ENCODE measurements around the gene ANO4.

ANO4 gene

GRCh38 chr12:101038289-101038871 is 243.8 kb downstream of the ANO4 start:
- Histone ChIP-seq H3K4me3 (no peak overlapping the region), H3K9me3 (ENCODE audit: low read depth, low read length) (no peaks in the 10 kb centered on the region), H3K36me3 (ENCODE audit: insufficient read depth, low read length) (no peaks in the 10 kb centered on the region), H3K27ac (no peak overlapping the region), H3K9ac (ENCODE audit: insufficient read length) (no peak overlapping the region)
- DNase-seq (ENCODE audit: low read depth, low spot score) = no peak
- TF ChIP-seq EZH2 (IDR thresholded peaks at IDR 0.05) (no peak), POLR2AphosphoS5 (IDR thresholded peaks at IDR 0.05; ENCODE audit: borderline replicate concordance, low read depth, low read length) (no peak), FOXP2 (optimal IDR thresholded peaks at IDR 0.05; ENCODE audit: control extremely low read depth, extremely low read length, insufficient read depth) (no peak)

DNA sequence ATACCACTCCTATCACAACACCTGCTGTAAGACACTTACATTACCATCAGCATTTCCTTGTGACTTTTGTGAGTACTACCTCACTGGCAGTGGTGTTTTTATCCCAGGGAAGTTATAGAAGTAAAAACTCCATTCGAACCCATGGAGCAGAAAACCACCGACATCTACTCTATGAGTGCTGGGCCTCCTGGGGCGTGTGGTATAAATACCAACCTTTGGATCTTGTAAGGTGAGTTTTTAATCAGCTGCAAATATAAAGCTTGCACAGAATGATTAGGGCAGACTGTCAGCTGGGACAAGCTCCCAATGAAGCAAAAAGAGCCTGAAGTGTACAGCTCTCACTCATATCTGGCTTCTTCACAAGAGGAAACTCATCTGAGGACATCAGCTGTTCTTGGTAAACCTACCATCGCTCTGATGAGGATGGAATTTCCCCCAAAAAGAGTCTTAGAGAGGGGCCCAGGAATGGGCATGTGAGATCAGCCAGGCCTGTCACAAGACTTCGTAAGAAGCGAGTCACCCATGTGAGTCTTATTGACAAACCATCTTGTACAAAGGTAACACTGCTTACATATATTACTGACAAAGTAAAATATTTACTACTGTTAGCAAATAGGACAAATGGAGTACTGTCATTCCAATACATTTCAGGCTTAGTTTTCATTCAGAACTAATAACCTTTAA is 245.4 kb downstream of the ANO4 start:
- no peak for DNase-seq (ENCODE audit: low read depth, low spot score)
- TF ChIP-seq EZH2 (IDR thresholded peaks at IDR 0.05) (no peak), POLR2AphosphoS5 (IDR thresholded peaks at IDR 0.05; ENCODE audit: borderline replicate concordance, low read depth, low read length) (no peak), FOXP2 (optimal IDR thresholded peaks at IDR 0.05; ENCODE audit: control extremely low read depth, extremely low read length, insufficient read depth) (no peak)
- no peaks in the 10 kb centered on the region for H3K36me3 ChIP-seq (ENCODE audit: insufficient read depth, low read length)
- no peak overlapping the region for H3K4me3 ChIP-seq
- no peaks in the 10 kb centered on the region for H3K9me3 ChIP-seq (ENCODE audit: low read depth, low read length)
- H3K27ac ChIP-seq = no peak overlapping the region
- no peak overlapping the region for H3K9ac ChIP-seq (ENCODE audit: insufficient read length)

- Histone ChIP-seq H3K36me3 (ENCODE audit: insufficient read depth, low read length) (no peaks in the 10 kb centered on the region), H3K27ac (no peak overlapping the region), H3K9ac (ENCODE audit: insufficient read length) (no peak overlapping the region), H3K4me3 (no peak overlapping the region), H3K9me3 (ENCODE audit: low read depth, low read length) (no peaks in the 10 kb centered on the region)
- TF ChIP-seq FOXP2 (optimal IDR thresholded peaks at IDR 0.05; ENCODE audit: control extremely low read depth, extremely low read length, insufficient read depth) (no peak), EZH2 (IDR thresholded peaks at IDR 0.05) (no peak), POLR2AphosphoS5 (IDR thresholded peaks at IDR 0.05; ENCODE audit: borderline replicate concordance, low read depth, low read length) (no peak)
- DNase-seq (ENCODE audit: low read depth, low spot score) = no peak
These were observed 246.4 kb downstream of the ANO4 start for GRCh38 chr12:101040936-101041335.

- Histone ChIP-seq H3K27ac (no peak overlapping the region), H3K4me3 (no peak overlapping the region), H3K9me3 (ENCODE audit: low read depth, low read length) (no peaks in the 10 kb centered on the region), H3K9ac (ENCODE audit: insufficient read length) (no peak overlapping the region), H3K36me3 (ENCODE audit: insufficient read depth, low read length) (no peaks in the 10 kb centered on the region)
- TF ChIP-seq EZH2 (IDR thresholded peaks at IDR 0.05) = no peak
- no peak for TF ChIP-seq FOXP2 (optimal IDR thresholded peaks at IDR 0.05; ENCODE audit: control extremely low read depth, extremely low read length, insufficient read depth)
- TF ChIP-seq POLR2AphosphoS5 (IDR thresholded peaks at IDR 0.05; ENCODE audit: borderline replicate concordance, low read depth, low read length) = no peak
- DNase-seq (ENCODE audit: low read depth, low spot score) = no peak
These were observed 247.6 kb downstream of the ANO4 start for GRCh38 chr12:101042211-101042610.

GRCh38 chr12:101044512-101045059 is 250.0 kb downstream of the ANO4 start:
- no peak for DNase-seq (ENCODE audit: low read depth, low spot score)
- Histone ChIP-seq H3K9me3 (ENCODE audit: low read depth, low read length) (no peaks in the 10 kb centered on the region), H3K27ac (no peak overlapping the region), H3K36me3 (ENCODE audit: insufficient read depth, low read length) (no peaks in the 10 kb centered on the region), H3K9ac (ENCODE audit: insufficient read length) (no peak overlapping the region), H3K4me3 (no peak overlapping the region)
- TF ChIP-seq EZH2 (IDR thresholded peaks at IDR 0.05) (no peak), POLR2AphosphoS5 (IDR thresholded peaks at IDR 0.05; ENCODE audit: borderline replicate concordance, low read depth, low read length) (no peak)

- H3K9me3 ChIP-seq (ENCODE audit: low read depth, low read length) = no peaks in the 10 kb centered on the region
- H3K9ac ChIP-seq (ENCODE audit: insufficient read length) = no peak overlapping the region
- no peak for DNase-seq (ENCODE audit: low read depth, low spot score)
- no peak overlapping the region for H3K27ac ChIP-seq
- no peak overlapping the region for H3K4me3 ChIP-seq
- no peaks in the 10 kb centered on the region for H3K36me3 ChIP-seq (ENCODE audit: insufficient read depth, low read length)
- TF ChIP-seq EZH2 (IDR thresholded peaks at IDR 0.05) (no peak), FOXP2 (optimal IDR thresholded peaks at IDR 0.05; ENCODE audit: control extremely low read depth, extremely low read length, insufficient read depth) (no peak), POLR2AphosphoS5 (IDR thresholded peaks at IDR 0.05; ENCODE audit: borderline replicate concordance, low read depth, low read length) (no peak)
These were observed 251.2 kb downstream of the ANO4 start for GRCh38 chr12:101045486-101046464.

DNA sequence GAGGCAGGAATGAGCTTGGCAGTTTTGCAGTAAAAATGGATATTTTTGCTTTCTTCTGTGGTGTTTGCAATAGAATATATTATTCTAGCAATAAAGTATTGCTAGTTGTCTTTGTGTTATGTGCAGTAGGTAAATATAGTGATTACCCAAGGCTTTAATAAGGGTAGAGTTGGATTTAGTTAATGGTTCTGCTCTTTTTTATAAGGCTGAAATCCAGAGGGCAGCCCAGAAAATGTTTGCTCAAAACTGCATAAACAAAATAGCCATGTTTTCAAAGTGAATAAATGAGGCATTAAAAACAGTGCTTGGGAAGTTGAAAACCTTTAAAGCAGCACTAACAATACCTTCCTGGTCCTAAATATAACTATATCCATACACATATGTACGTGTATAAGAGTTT is 253.1 kb downstream of the ANO4 start:
- DNase-seq (ENCODE audit: low read depth, low spot score) = no peak
- TF ChIP-seq POLR2AphosphoS5 (IDR thresholded peaks at IDR 0.05; ENCODE audit: borderline replicate concordance, low read depth, low read length) (no peak), FOXP2 (optimal IDR thresholded peaks at IDR 0.05; ENCODE audit: control extremely low read depth, extremely low read length, insufficient read depth) (no peak), EZH2 (IDR thresholded peaks at IDR 0.05) (no peak)
- Histone ChIP-seq H3K9me3 (ENCODE audit: low read depth, low read length) (no peaks in the 10 kb centered on the region), H3K27ac (no peak overlapping the region), H3K36me3 (ENCODE audit: insufficient read depth, low read length) (no peaks in the 10 kb centered on the region), H3K4me3 (no peak overlapping the region), H3K9ac (ENCODE audit: insufficient read length) (no peak overlapping the region)

DNA sequence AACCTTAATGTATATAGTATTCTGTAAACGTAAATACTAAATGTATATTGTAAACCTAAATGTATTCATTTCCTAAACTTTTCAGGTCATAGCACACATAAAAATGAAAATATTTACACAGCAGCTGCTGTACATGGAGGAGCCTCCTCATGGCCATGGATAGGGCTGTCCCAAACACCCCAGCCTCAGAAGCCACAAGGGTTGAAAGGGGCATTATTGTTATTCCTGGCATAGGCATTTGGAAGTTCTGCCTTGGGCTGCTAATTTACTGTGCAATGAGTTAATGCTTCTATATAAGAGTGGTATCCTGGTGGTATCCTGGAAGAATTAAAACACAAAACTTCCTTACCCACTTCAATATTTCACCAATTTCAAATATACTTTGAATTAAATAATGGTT is 256.1 kb downstream of the ANO4 start:
- H3K9me3 ChIP-seq (ENCODE audit: low read depth, low read length) = no peaks in the 10 kb centered on the region
- H3K4me3 ChIP-seq = no peak overlapping the region
- TF ChIP-seq POLR2AphosphoS5 (IDR thresholded peaks at IDR 0.05; ENCODE audit: borderline replicate concordance, low read depth, low read length) (no peak), FOXP2 (optimal IDR thresholded peaks at IDR 0.05; ENCODE audit: control extremely low read depth, extremely low read length, insufficient read depth) (no peak), EZH2 (IDR thresholded peaks at IDR 0.05) (no peak)
- H3K9ac ChIP-seq (ENCODE audit: insufficient read length) = no peak overlapping the region
- no peaks in the 10 kb centered on the region for H3K36me3 ChIP-seq (ENCODE audit: insufficient read depth, low read length)
- no peak overlapping the region for H3K27ac ChIP-seq
- no peak for DNase-seq (ENCODE audit: low read depth, low spot score)
